ENCODE results near the gene WWOX.

GRCh38 chr16:78591682-78592103 lies 492.2 kb downstream of the WWOX start:
- no peak for TF ChIP-seq POLR2AphosphoS5 (IDR thresholded peaks at IDR 0.05; ENCODE audit: borderline replicate concordance, low read depth, low read length)
- TF ChIP-seq FOXP2 (optimal IDR thresholded peaks at IDR 0.05; ENCODE audit: control extremely low read depth, extremely low read length, insufficient read depth): no peak

All from SK-N-MC (cell line).